Muscle layer of duodenum (tissue), 2 donors: ENCODE measurements around the gene UBAC1.
"Not testable (repeated sequence)": the region's sequence is repeated elsewhere in the genome, so short reads cannot be mapped to it uniquely, and the experiment has no call there.

ENCODE experiments used
- H3K27ac ChIP-seq: one replicate; pipeline ENCODE4 v1.7.0; 2013; ENCODE audit warnings: mild to moderate bottlenecking, low read length
- H3K27me3 ChIP-seq: one replicate; pipeline ENCODE4 v1.7.0; 2013; ENCODE audit warnings: low read depth, mild to moderate bottlenecking, control low read depth, low read length
- H3K36me3 ChIP-seq, 2 donors: one replicate each; pipeline ENCODE4 v1.7.0; 2013; ENCODE audit warnings: low read length in 2 of 2, control low read depth in 1 of 2, mild to moderate bottlenecking in 1 of 2; ENCODE audit not compliant: insufficient read depth in 2 of 2, control insufficient read depth in 1 of 2
- H3K4me1 ChIP-seq, 2 donors: one replicate each; pipeline ENCODE4 v1.7.0; 2013; ENCODE audit warnings: low read length in 2 of 2, mild to moderate bottlenecking in 2 of 2, control low read depth in 1 of 2, moderate library complexity in 1 of 2; ENCODE audit not compliant: insufficient read depth in 2 of 2, control insufficient read depth in 1 of 2
- H3K4me3 ChIP-seq, 2 donors: one replicate each; pipeline ENCODE4 v1.7.0; 2013; ENCODE audit warnings: low read length in 2 of 2, low read depth in 1 of 2, mild to moderate bottlenecking in 1 of 2
- H3K9me3 ChIP-seq, 2 donors: one replicate each; pipeline ENCODE4 v1.7.0; 2013; ENCODE audit warnings: low read length in 2 of 2, control low read depth in 1 of 2, mild to moderate bottlenecking in 1 of 2; ENCODE audit not compliant: control insufficient read depth in 1 of 2
- donor health status: healthy.

UBAC1 gene

GRCh38 chr9:135944444-135945252, 16.5 kb downstream of the UBAC1 start:
- Histone ChIP-seq H3K4me3 (no peak overlapping the region), H3K27me3 (no peaks in the 10 kb centered on the region), H3K4me1 (no peaks in the 10 kb centered on the region), H3K36me3 (peaks cover 34 to 65% of the 10 kb centered on the region in 2 donors), H3K27ac (no peak overlapping the region), H3K9me3 (no peaks in the 10 kb centered on the region)

GRCh38 chr9:135943604-135944003, 17.6 kb downstream of the UBAC1 start:
- H3K4me3 ChIP-seq, H3K9me3 ChIP-seq, H3K27me3 ChIP-seq, H3K4me1 ChIP-seq, H3K27ac ChIP-seq: not testable (repeated sequence)
- peaks cover 34 to 72% of the 10 kb centered on the region in 2 donors for H3K36me3 ChIP-seq

- H3K4me1 ChIP-seq, result no peaks in the 10 kb centered on the region
- no peaks in the 10 kb centered on the region for H3K9me3 ChIP-seq
- no peak overlapping the region for H3K4me3 ChIP-seq
- H3K27me3 ChIP-seq, result no peaks in the 10 kb centered on the region
- H3K36me3 ChIP-seq, result peaks cover 29 to 73% of the 10 kb centered on the region in 2 donors
- H3K27ac ChIP-seq, result no peak overlapping the region
These were observed 19.7 kb downstream of the UBAC1 start for GRCh38 chr9:135941288-135941995.

- no peaks in the 10 kb centered on the region for H3K27me3 ChIP-seq
- H3K9me3 ChIP-seq, result peaks cover 0 to 2% of the 10 kb centered on the region in 2 donors
- no peaks in the 10 kb centered on the region for H3K4me1 ChIP-seq
- peaks cover 21 to 72% of the 10 kb centered on the region in 2 donors for H3K36me3 ChIP-seq
- H3K4me3 ChIP-seq, result no peak overlapping the region
- no peak overlapping the region for H3K27ac ChIP-seq
These were observed 21.6 kb downstream of the UBAC1 start for GRCh38 chr9:135939351-135940265.

- Histone ChIP-seq H3K36me3 (peaks cover 22 to 72% of the 10 kb centered on the region in 2 donors), H3K27ac (no peak overlapping the region)
These were observed 23.4 kb downstream of the UBAC1 start for GRCh38 chr9:135937521-135938489.

GRCh38 chr9:135933114-135933513, 28.1 kb downstream of the UBAC1 start:
- Histone ChIP-seq H3K4me3 (no peak overlapping the region), H3K36me3 (peaks cover 23 to 77% of the 10 kb centered on the region in 2 donors), H3K27me3 (no peaks in the 10 kb centered on the region), H3K27ac (no peak overlapping the region), H3K9me3 (peaks cover 0 to 2% of the 10 kb centered on the region in 2 donors), H3K4me1 (no peaks in the 10 kb centered on the region)

More at GRCh38 chr9:135937521-135938489, 23.4 kb downstream of the UBAC1 start:
- H3K4me1 ChIP-seq, result no peaks in the 10 kb centered on the region
- H3K27me3 ChIP-seq, result no peaks in the 10 kb centered on the region
- peaks cover 0 to 2% of the 10 kb centered on the region in 2 donors for H3K9me3 ChIP-seq
- no peak overlapping the region for H3K4me3 ChIP-seq

GRCh38 chr9:135932656-135933055, 28.5 kb downstream of the UBAC1 start:
- H3K4me3 ChIP-seq, result no peak overlapping the region
- H3K27ac ChIP-seq, result no peak overlapping the region
- no peaks in the 10 kb centered on the region for H3K27me3 ChIP-seq
- peaks cover 23 to 73% of the 10 kb centered on the region in 2 donors for H3K36me3 ChIP-seq
- H3K4me1 ChIP-seq, result no peaks in the 10 kb centered on the region
- peaks cover 0 to 2% of the 10 kb centered on the region in 2 donors for H3K9me3 ChIP-seq

- H3K36me3 ChIP-seq, result peaks cover 18 to 64% of the 10 kb centered on the region in 2 donors
- H3K27me3 ChIP-seq, result no peaks in the 10 kb centered on the region
- H3K4me3 ChIP-seq, result no peak overlapping the region
- no peak overlapping the region for H3K27ac ChIP-seq
- no peaks in the 10 kb centered on the region for H3K4me1 ChIP-seq
- peaks cover 0 to 2% of the 10 kb centered on the region in 2 donors for H3K9me3 ChIP-seq
These were observed 29.8 kb downstream of the UBAC1 start for GRCh38 chr9:135931349-135931820.

- Histone ChIP-seq H3K27me3 (no peaks in the 10 kb centered on the region), H3K27ac (no peak overlapping the region), H3K36me3 (peaks cover 15 to 58% of the 10 kb centered on the region in 2 donors), H3K4me3 (no peak overlapping the region), H3K9me3 (no peaks in the 10 kb centered on the region), H3K4me1 (no peaks in the 10 kb centered on the region)
These were observed 30.5 kb downstream of the UBAC1 start for GRCh38 chr9:135930446-135931345.
